ENCODE measurements around the gene MYMK.

DNA sequence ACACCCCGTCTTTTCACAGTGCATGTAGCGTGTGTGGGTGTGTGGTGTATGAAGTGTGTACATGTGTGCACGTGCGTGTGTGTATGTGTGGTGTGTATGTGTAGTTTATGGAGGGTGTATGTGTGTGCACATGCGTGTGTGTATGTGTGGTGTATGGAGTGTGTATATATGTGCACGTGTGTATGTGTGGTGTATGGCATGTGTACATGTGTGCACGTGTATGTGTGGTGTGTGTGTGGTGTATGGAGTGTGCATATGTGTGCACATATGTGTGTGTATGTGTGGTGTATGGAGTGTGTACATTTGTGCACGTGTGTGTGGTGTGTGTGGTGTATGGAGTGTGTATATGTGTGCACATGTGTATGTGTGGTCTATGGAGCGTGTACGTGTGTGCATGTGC, 13.2 kb downstream of the MYMK start:
- TF ChIP-seq POLR2A (IDR thresholded peaks at IDR 0.05; ENCODE audit: control extremely low read depth in 1 of 2, low read depth in 2 of 2, low read length in 2 of 2) (no peak), TAF7 (optimal IDR thresholded peaks at IDR 0.05; ENCODE audit: borderline replicate concordance, low read depth, low read length) (no peak), EZH2 (IDR thresholded peaks at IDR 0.05; ENCODE audit: low read depth, low read length, severe bottlenecking) (no peak), ZNF274 (IDR thresholded peaks at IDR 0.05; ENCODE audit: borderline replicate concordance, extremely low read depth, low read length) (no peak), POLR2AphosphoS5 (IDR thresholded peaks at IDR 0.05; ENCODE audit: low read depth, low read length) (no peak), SP2 (IDR thresholded peaks at IDR 0.05; ENCODE audit: low read length) (no peak), SP1 (IDR thresholded peaks at IDR 0.05; ENCODE audit: low read depth, low read length) (no peak), SAP30 (IDR thresholded peaks at IDR 0.05; ENCODE audit: insufficient read depth, insufficient replicate concordance, low read length) (no peak), RAD21 (IDR thresholded peaks at IDR 0.05 in 1 of 2, conservative IDR thresholded peaks at IDR 0.05 in 1 of 2; ENCODE audit: low read depth in 2 of 2, low read length in 2 of 2) (no peak), TCF12 (IDR thresholded peaks at IDR 0.05; ENCODE audit: low read depth, low read length) (no peak), SUZ12 (IDR thresholded peaks at IDR 0.05; ENCODE audit: low read length) (no peak), YY1 (IDR thresholded peaks at IDR 0.05; ENCODE audit: low read depth, low read length) (no peak)
- TF ChIP-seq, protein P1, sequence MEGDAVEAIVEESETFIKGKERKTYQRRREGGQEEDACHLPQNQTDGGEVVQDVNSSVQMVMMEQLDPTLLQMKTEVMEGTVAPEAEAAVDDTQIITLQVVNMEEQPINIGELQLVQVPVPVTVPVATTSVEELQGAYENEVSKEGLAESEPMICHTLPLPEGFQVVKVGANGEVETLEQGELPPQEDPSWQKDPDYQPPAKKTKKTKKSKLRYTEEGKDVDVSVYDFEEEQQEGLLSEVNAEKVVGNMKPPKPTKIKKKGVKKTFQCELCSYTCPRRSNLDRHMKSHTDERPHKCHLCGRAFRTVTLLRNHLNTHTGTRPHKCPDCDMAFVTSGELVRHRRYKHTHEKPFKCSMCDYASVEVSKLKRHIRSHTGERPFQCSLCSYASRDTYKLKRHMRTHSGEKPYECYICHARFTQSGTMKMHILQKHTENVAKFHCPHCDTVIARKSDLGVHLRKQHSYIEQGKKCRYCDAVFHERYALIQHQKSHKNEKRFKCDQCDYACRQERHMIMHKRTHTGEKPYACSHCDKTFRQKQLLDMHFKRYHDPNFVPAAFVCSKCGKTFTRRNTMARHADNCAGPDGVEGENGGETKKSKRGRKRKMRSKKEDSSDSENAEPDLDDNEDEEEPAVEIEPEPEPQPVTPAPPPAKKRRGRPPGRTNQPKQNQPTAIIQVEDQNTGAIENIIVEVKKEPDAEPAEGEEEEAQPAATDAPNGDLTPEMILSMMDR (IDR thresholded peaks at IDR 0.05; ENCODE audit: control extremely low read depth in 1 of 3, insufficient read depth in 1 of 3, low read depth in 1 of 3, low read length in 3 of 3) = no peak
- TF ChIP-seq, protein P2, sequence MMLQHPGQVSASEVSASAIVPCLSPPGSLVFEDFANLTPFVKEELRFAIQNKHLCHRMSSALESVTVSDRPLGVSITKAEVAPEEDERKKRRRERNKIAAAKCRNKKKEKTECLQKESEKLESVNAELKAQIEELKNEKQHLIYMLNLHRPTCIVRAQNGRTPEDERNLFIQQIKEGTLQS (IDR thresholded peaks at IDR 0.05; ENCODE audit: insufficient read depth, low read depth, low read length) = no peak
